Caco-2 (cell line): ENCODE results near the gene SPTBN1. TPM values are rescaled to one million over a fixed set of nuclear protein-coding genes. Genes with fewer than 3 reads are reported as not detected.

ENCODE experiments used
- BruUV-seq: library from RNA; stranded (reverse); fragments of 400-500 nt; replicated peaks from 2 replicates; lab custom pipeline; 2021; lab: Mats Ljungman, UMichigan
- CTCF ChIA-PET: fragments of 300-600 bp; sonication (Branson Sonifier 250); formaldehyde crosslinking; loops from one replicate; lab custom pipeline; 2022; ENCODE audit warnings: antibody characterized with exemption; lab: Charles Lee
- POLR2A ChIA-PET: fragments of 300-600 bp; sonication (Branson Sonifier 250); formaldehyde crosslinking; loops from one replicate; lab custom pipeline; 2022; ENCODE audit warnings: antibody characterized with exemption; lab: Charles Lee
- DNase-seq, 2 experiments: peaks; one replicate each; pipeline versions ENCODE4 v3.0.0 to v3.0.0-alpha.2; 2020 to 2022
- H3K27me3 ChIP-seq: replicated peaks from 2 replicates; pipeline ENCODE4 v1.6.0; 2011; ENCODE audit warnings: low read length; ENCODE audit not compliant: control insufficient read depth, insufficient read depth
- H3K36me3 ChIP-seq: 2 replicates; pipeline ENCODE4 v1.5.1; 2011; ENCODE audit warnings: low read length; ENCODE audit not compliant: control insufficient read depth, insufficient read depth
- H3K4me1 ChIP-seq: fragments of 250-450 bp; sonication (Bioruptor Pico); 2 replicates; pipeline ENCODE4 v1.5.1; 2020; ENCODE audit warnings: mild to moderate bottlenecking
- H3K4me3 ChIP-seq: 2 replicates; pipeline ENCODE4 v1.5.1; 2011; ENCODE audit warnings: low read depth, mild to moderate bottlenecking, control low read depth, low read length
- H3K9me3 ChIP-seq: fragments of 250-450 bp; sonication (Bioruptor Pico); 2 replicates; pipeline ENCODE4 v1.5.1; 2020; ENCODE audit warnings: mild to moderate bottlenecking, moderate library complexity
- H3K27ac Mint-ChIP-seq: one replicate; pipeline ENCODE4 v1.8.0; 2022; ENCODE audit warnings: mixed read lengths; ENCODE audit not compliant: unreplicated experiment
- H3K27me3 Mint-ChIP-seq: one replicate; pipeline ENCODE4 v1.8.0; 2022; ENCODE audit warnings: mixed read lengths; ENCODE audit not compliant: insufficient read depth, unreplicated experiment
- H3K36me3 Mint-ChIP-seq: one replicate; pipeline ENCODE4 v1.8.0; 2022; ENCODE audit warnings: mild to moderate bottlenecking, mixed read lengths; ENCODE audit not compliant: insufficient read depth, unreplicated experiment
- H3K4me1 Mint-ChIP-seq: one replicate; pipeline ENCODE4 v1.8.0; 2022; ENCODE audit warnings: low read depth, mixed read lengths; ENCODE audit not compliant: unreplicated experiment
- H3K4me3 Mint-ChIP-seq: one replicate; pipeline ENCODE4 v1.8.0; 2022; ENCODE audit warnings: mild to moderate bottlenecking, moderate library complexity, mixed read lengths; ENCODE audit not compliant: unreplicated experiment
- H3K9me3 Mint-ChIP-seq: one replicate; pipeline ENCODE4 v1.8.0; 2022; ENCODE audit warnings: mixed read lengths; ENCODE audit not compliant: unreplicated experiment
- CTCF ChIP-seq, 2 experiments: fragments of 200-600 bp in 1 of 2; IDR thresholded peaks; 1 replicate in 1 of 2; 2 replicates in 1 of 2; pipeline versions ENCODE4 v1.5.1 to v1.8.0; 2011 to 2022; ENCODE audit warnings: antibody characterized with exemption in 1 of 2, control low read depth in 1 of 2, inconsistent platforms in 1 of 2, low read depth in 1 of 2, low read length in 1 of 2, mild to moderate bottlenecking in 1 of 2, moderate library complexity in 1 of 2; ENCODE audit not compliant: insufficient read depth in 1 of 2, severe bottlenecking in 1 of 2, unreplicated experiment in 1 of 2
- intact Hi-C: fragments of 100-400 bp; cut with micrococcal nuclease; formaldehyde crosslinking; loops from one replicate; pipeline ENCODE4 v1.10.0; 2022; ENCODE audit not compliant: unreplicated experiment
- total RNA-seq: library from RNA; stranded (reverse); gene quantifications from 2 replicates; pipeline ENCODE4 v1.2.3, GENCODE V29; 2022

SPTBN1 gene
- total RNA-seq, 1 experiment from 2014 or later, result 361 TPM

GRCh38 chr2:54666634-54667265, 210.6 kb downstream of the SPTBN1 start:
- no peak for TF ChIP-seq CTCF (IDR thresholded peaks at IDR 0.05; ENCODE audit: insufficient read depth in 1 of 2, low read depth in 1 of 2, low read length in 1 of 2, severe bottlenecking in 1 of 2, unreplicated experiment in 1 of 2)
- H3K36me3 ChIP-seq, result peaks cover 17% of the 10 kb centered on the region
- Mint-ChIP-seq H3K36me3 (peaks cover 99% of the 10 kb centered on the region), H3K9me3 (no peaks in the 10 kb centered on the region), H3K4me3 (no peak overlapping the region), H3K27ac (peak overlapping the region; percentile 26), H3K27me3 (no peaks in the 10 kb centered on the region), H3K4me1 (peaks cover 41% of the 10 kb centered on the region)
- DNase-seq, result no peak
- no peak overlapping the region for H3K4me3 ChIP-seq
- BruUV-seq, result no TSS peak
- intact Hi-C loops, result loop anchor here (5.0 to 10.0 kb wide), 2 partner anchors 171 to 508 kb away; no protein-coding TSS in a partner anchor
- H3K9me3 ChIP-seq, result no peaks in the 10 kb centered on the region
- H3K4me1 ChIP-seq, result peaks cover 40% of the 10 kb centered on the region
- CTCF ChIA-PET, result interaction anchor here (1.3 to 4.1 kb wide), 3 partner anchors 25 to 165 kb away, joined by 3 to 79 read pairs (median 4); no protein-coding TSS in a partner anchor
- no peaks in the 10 kb centered on the region for H3K27me3 ChIP-seq
- POLR2A ChIA-PET, result interaction anchor here (0.6 kb wide), 1 partner anchor 404 kb away, joined by 3 read pairs; no protein-coding TSS in a partner anchor

- ChIA-PET CTCF (interaction anchor here (1.4 to 4.1 kb wide), 2 partner anchors 25 to 38 kb away, joined by 4 to 79 read pairs; no protein-coding TSS in a partner anchor), POLR2A (no interaction called here)
- no peak overlapping the region for H3K4me3 ChIP-seq
- H3K36me3 ChIP-seq, result peaks cover 17% of the 10 kb centered on the region
- no peak for TF ChIP-seq CTCF (IDR thresholded peaks at IDR 0.05; ENCODE audit: insufficient read depth in 1 of 2, low read depth in 1 of 2, low read length in 1 of 2, severe bottlenecking in 1 of 2, unreplicated experiment in 1 of 2)
- no TSS peak for BruUV-seq
- no peak for DNase-seq
- no peaks in the 10 kb centered on the region for H3K27me3 ChIP-seq
- Mint-ChIP-seq H3K36me3 (peaks cover 99% of the 10 kb centered on the region), H3K27me3 (no peaks in the 10 kb centered on the region), H3K4me3 (no peak overlapping the region), H3K4me1 (peaks cover 43% of the 10 kb centered on the region), H3K9me3 (no peaks in the 10 kb centered on the region), H3K27ac (peak overlapping the region; percentile 26)
- intact Hi-C loops, result loop anchor here (5.0 to 10.0 kb wide), 2 partner anchors 170 to 508 kb away; no protein-coding TSS in a partner anchor
- no peaks in the 10 kb centered on the region for H3K9me3 ChIP-seq
- H3K4me1 ChIP-seq, result peaks cover 45% of the 10 kb centered on the region
Observed at GRCh38 chr2:54667266-54667639, 211.1 kb downstream of the SPTBN1 start.

- H3K36me3 ChIP-seq, result peaks cover 17% of the 10 kb centered on the region
- intact Hi-C loops, result loop anchor here (5.0 to 10.0 kb wide), 2 partner anchors 169 to 507 kb away; no protein-coding TSS in a partner anchor
- POLR2A ChIA-PET, result no interaction called here
- H3K4me1 ChIP-seq, result peaks cover 52% of the 10 kb centered on the region
- Mint-ChIP-seq H3K27ac (peak overlapping the region; percentile 76), H3K36me3 (peaks cover 99% of the 10 kb centered on the region), H3K9me3 (no peaks in the 10 kb centered on the region), H3K4me1 (peaks cover 50% of the 10 kb centered on the region), H3K4me3 (no peak overlapping the region), H3K27me3 (no peaks in the 10 kb centered on the region)
- DNase-seq, result no peak
- no peaks in the 10 kb centered on the region for H3K9me3 ChIP-seq
- H3K4me3 ChIP-seq, result no peak overlapping the region
- CTCF ChIA-PET, result interaction anchor here (0.6 kb wide), 1 partner anchor 496 kb away, joined by 5 read pairs; no protein-coding TSS in a partner anchor
- BruUV-seq, result no TSS peak
- no peak for TF ChIP-seq CTCF (IDR thresholded peaks at IDR 0.05; ENCODE audit: insufficient read depth in 1 of 2, low read depth in 1 of 2, low read length in 1 of 2, severe bottlenecking in 1 of 2, unreplicated experiment in 1 of 2)
- no peaks in the 10 kb centered on the region for H3K27me3 ChIP-seq
Observed at GRCh38 chr2:54667726-54668650, 211.9 kb downstream of the SPTBN1 start.
